Trophoblast cell (in vitro differentiated cells and primary cell): ENCODE measurements around the gene CCDC80.
A peak's percentile ranks its signal among the peaks of the same experiment; 100 is the strongest.

Source experiments
- DNase-seq, 2 donors: peaks; one replicate each; pipeline ENCODE4 v3.0.0-alpha.2; 2016
- H2AFZ ChIP-seq: 2 replicates; pipeline ENCODE4 v1.6.1; 2013; ENCODE audit warnings: low read length, moderate library complexity, mild to moderate bottlenecking; ENCODE audit not compliant: insufficient read depth, poor library complexity
- H2AK5ac ChIP-seq: 2 replicates; pipeline ENCODE4 v1.6.1; 2013; ENCODE audit warnings: mild to moderate bottlenecking, low read length
- H2BK120ac ChIP-seq: 2 replicates; pipeline ENCODE4 v1.6.1; 2013; ENCODE audit warnings: low read length, mild to moderate bottlenecking, moderate library complexity; ENCODE audit not compliant: insufficient read depth, poor library complexity
- H2BK12ac ChIP-seq: 2 replicates; pipeline ENCODE4 v1.6.1; 2013; ENCODE audit warnings: mild to moderate bottlenecking, low read length, moderate library complexity
- H2BK5ac ChIP-seq: 2 replicates; pipeline ENCODE4 v1.6.1; 2013; ENCODE audit warnings: low read length, low read depth, moderate library complexity, mild to moderate bottlenecking; ENCODE audit not compliant: poor library complexity
- H3K14ac ChIP-seq: 2 replicates; pipeline ENCODE4 v1.6.1; 2013; ENCODE audit warnings: mild to moderate bottlenecking, low read length
- H3K18ac ChIP-seq: 2 replicates; pipeline ENCODE4 v1.6.1; 2013; ENCODE audit warnings: mild to moderate bottlenecking, low read length
- H3K23ac ChIP-seq: 2 replicates; pipeline ENCODE4 v1.6.1; 2013; ENCODE audit warnings: low read length
- H3K27ac ChIP-seq: 2 replicates; pipeline ENCODE4 v1.5.1; 2013; ENCODE audit warnings: low read depth, mild to moderate bottlenecking, inconsistent platforms, low read length, moderate library complexity
- H3K27me3 ChIP-seq: 2 replicates; pipeline ENCODE4 v1.6.1; 2013; ENCODE audit warnings: inconsistent platforms, mild to moderate bottlenecking, low read length, moderate library complexity; ENCODE audit not compliant: insufficient read depth
- H3K36me3 ChIP-seq, 2 experiments: 1 replicate in 1 of 2; 2 replicates in 1 of 2; pipeline ENCODE4 v1.6.1; 2013; ENCODE audit warnings: low read length in 2 of 2, mild to moderate bottlenecking in 2 of 2, moderate library complexity in 1 of 2; ENCODE audit not compliant: insufficient read depth in 2 of 2, control insufficient read depth in 1 of 2
- H3K4ac ChIP-seq: 2 replicates; pipeline ENCODE4 v1.6.1; 2013; ENCODE audit warnings: low read depth, mild to moderate bottlenecking, low read length, moderate library complexity
- H3K4me1 ChIP-seq, 2 experiments: 1 replicate in 1 of 2; 2 replicates in 1 of 2; pipeline ENCODE4 v1.6.1; 2013; ENCODE audit warnings: low read length in 2 of 2, mild to moderate bottlenecking in 2 of 2, moderate library complexity in 1 of 2; ENCODE audit not compliant: insufficient read depth in 2 of 2, control insufficient read depth in 1 of 2
- H3K4me2 ChIP-seq: 2 replicates; pipeline ENCODE4 v1.6.1; 2013; ENCODE audit warnings: inconsistent platforms, mild to moderate bottlenecking, low read length, moderate library complexity
- H3K4me3 ChIP-seq: 2 replicates; pipeline ENCODE4 v1.5.1; 2013; ENCODE audit warnings: mild to moderate bottlenecking, low read depth, low read length, inconsistent platforms
- H3K79me1 ChIP-seq: one replicate; pipeline ENCODE4 v1.6.1; 2013; ENCODE audit warnings: low read length
- H3K79me2 ChIP-seq: 2 replicates; pipeline ENCODE4 v1.6.1; 2013; ENCODE audit warnings: low read length, mild to moderate bottlenecking; ENCODE audit not compliant: control insufficient read depth, insufficient read depth, poor library complexity
- H3K9ac ChIP-seq: 2 replicates; pipeline ENCODE4 v1.6.1; 2013; ENCODE audit warnings: mild to moderate bottlenecking, low read length
- H3K9me3 ChIP-seq: 2 replicates; pipeline ENCODE4 v1.6.1; 2013; ENCODE audit warnings: low read depth, mild to moderate bottlenecking, control low read depth, inconsistent platforms, low read length; ENCODE audit not compliant: insufficient read depth
- H4K12ac ChIP-seq: 2 replicates; pipeline ENCODE4 v1.6.1; 2013; ENCODE audit warnings: low read depth, mild to moderate bottlenecking, low read length, moderate library complexity
- H4K8ac ChIP-seq: 2 replicates; pipeline ENCODE4 v1.6.1; 2013; ENCODE audit warnings: low read depth, mild to moderate bottlenecking, low read length, moderate library complexity
- H4K91ac ChIP-seq: one replicate; pipeline ENCODE4 v1.6.1; 2013; ENCODE audit warnings: low read depth, mild to moderate bottlenecking, low read length, moderate library complexity
- WGBS: extraction: QIAGEN DNeasy Blood & Tissue Kit; methylation state at CpG from one replicate; pipeline ENCODE4 v1.1.7; 2013; ENCODE audit warnings: missing lambda C conversion rate; ENCODE audit not compliant: insufficient read length, insufficient coverage; ENCODE audit errors: extremely low coverage; 5-methylcytosine and 5-hydroxymethylcytosine counted together

Gene CCDC80

GRCh38 chr3:112675943-112676535 is 35.1 kb upstream of the CCDC80 start:
- Histone ChIP-seq H3K9ac (no peak overlapping the region), H2AFZ (no peak overlapping the region), H3K79me1 (peaks cover 28% of the 10 kb centered on the region), H2BK5ac (peak overlapping the region; percentile 80), H3K4ac (no peak overlapping the region), H2AK5ac (no peak overlapping the region), H3K27ac (no peak overlapping the region), H2BK12ac (peak overlapping the region; percentile 97), H4K8ac (no peak overlapping the region), H3K36me3 (no peaks in the 10 kb centered on the region), H3K23ac (no peak overlapping the region), H3K14ac (no peak overlapping the region), H3K4me3 (no peak overlapping the region), H4K91ac (peak overlapping the region; percentile 65), H3K27me3 (no peaks in the 10 kb centered on the region), H4K12ac (no peak overlapping the region), H2BK120ac (no peak overlapping the region), H3K18ac (no peak overlapping the region), H3K9me3 (no peaks in the 10 kb centered on the region), H3K4me2 (no peak overlapping the region), H3K4me1 (peaks cover 7 to 33% of the 10 kb centered on the region in 2 experiments), H3K79me2 (no peaks in the 10 kb centered on the region)
- DNase-seq, result no peak
- no CpG with 5 or more reads among the region's 4 CpGs for WGBS

GRCh38 chr3:112675349-112675748 is 34.4 kb upstream of the CCDC80 start:
- Histone ChIP-seq H3K9me3 (no peaks in the 10 kb centered on the region), H3K79me2 (no peaks in the 10 kb centered on the region), H2BK120ac (peak overlapping the region; percentile 72), H2AK5ac (no peak overlapping the region), H3K4ac (peak overlapping the region; percentile 58), H2BK12ac (peak overlapping the region; percentile 78), H4K12ac (peak overlapping the region; percentile 16), H3K9ac (no peak overlapping the region), H2AFZ (no peak overlapping the region), H4K91ac (peak overlapping the region; percentile 72), H3K27ac (no peak overlapping the region), H3K4me3 (no peak overlapping the region), H3K36me3 (no peaks in the 10 kb centered on the region), H3K14ac (peak overlapping the region; percentile 55), H2BK5ac (peak overlapping the region; percentile 54), H3K18ac (no peak overlapping the region), H4K8ac (peak overlapping the region; percentile 54), H3K79me1 (peaks cover 34% of the 10 kb centered on the region), H3K23ac (no peak overlapping the region), H3K27me3 (no peaks in the 10 kb centered on the region), H3K4me2 (no peak overlapping the region), H3K4me1 (peaks cover 9 to 33% of the 10 kb centered on the region in 2 experiments)
- no peak for DNase-seq
- WGBS, result no CpG with 5 or more reads among the region's 6 CpGs

GRCh38 chr3:112672716-112673541 is 32.0 kb upstream of the CCDC80 start:
- peak overlapping the region; percentile 87 for H2BK5ac ChIP-seq
- no peak overlapping the region for H3K4ac ChIP-seq
- peak overlapping the region; percentile 88 for H2BK120ac ChIP-seq
- H3K36me3 ChIP-seq, result no peaks in the 10 kb centered on the region
- peaks cover 35% of the 10 kb centered on the region for H3K79me1 ChIP-seq
- H3K4me1 ChIP-seq, result peaks cover 7 to 27% of the 10 kb centered on the region in 2 experiments
- peak in 1 of 2 donors; percentile 41 for DNase-seq
- peak overlapping the region; percentile 76 for H3K27ac ChIP-seq
- H3K14ac ChIP-seq, result peak overlapping the region; percentile 13
- H4K12ac ChIP-seq, result no peak overlapping the region
- no CpG with 5 or more reads among the region's 5 CpGs for WGBS
- H3K4me2 ChIP-seq, result no peak overlapping the region
- no peak overlapping the region for H3K23ac ChIP-seq
- H2AK5ac ChIP-seq, result no peak overlapping the region
- no peak overlapping the region for H3K4me3 ChIP-seq
- no peaks in the 10 kb centered on the region for H3K27me3 ChIP-seq
- H3K18ac ChIP-seq, result no peak overlapping the region
- H3K9me3 ChIP-seq, result no peaks in the 10 kb centered on the region
- peak overlapping the region; percentile 25 for H2BK12ac ChIP-seq
- H4K8ac ChIP-seq, result no peak overlapping the region
- H4K91ac ChIP-seq, result peak overlapping the region; percentile 59
- no peak overlapping the region for H2AFZ ChIP-seq
- no peaks in the 10 kb centered on the region for H3K79me2 ChIP-seq
- no peak overlapping the region for H3K9ac ChIP-seq

GRCh38 chr3:112671930-112672715 is 31.2 kb upstream of the CCDC80 start:
- Histone ChIP-seq H2AFZ (no peak overlapping the region), H3K4me3 (no peak overlapping the region), H3K79me1 (peaks cover 34% of the 10 kb centered on the region), H3K4me2 (no peak overlapping the region), H2BK12ac (no peak overlapping the region), H3K27ac (peak overlapping the region; percentile 76), H3K79me2 (no peaks in the 10 kb centered on the region), H3K4ac (no peak overlapping the region), H3K14ac (peak overlapping the region; percentile 13), H3K9ac (no peak overlapping the region), H4K91ac (peak overlapping the region; percentile 59), H3K9me3 (no peaks in the 10 kb centered on the region), H4K12ac (no peak overlapping the region), H2AK5ac (no peak overlapping the region), H2BK5ac (peak overlapping the region; percentile 87), H3K18ac (no peak overlapping the region), H3K36me3 (no peaks in the 10 kb centered on the region), H2BK120ac (peak overlapping the region; percentile 88), H4K8ac (no peak overlapping the region), H3K27me3 (no peaks in the 10 kb centered on the region), H3K4me1 (peaks cover 6 to 25% of the 10 kb centered on the region in 2 experiments), H3K23ac (no peak overlapping the region)
- peak; percentile 64 to 93 for DNase-seq
- WGBS, result no CpG with 5 or more reads among the region's 4 CpGs
